GM12878 (cell line): Measurements from ENCODE around the gene PELI2. TPM values are rescaled to one million over a fixed set of nuclear protein-coding genes. Genes with fewer than 3 reads are reported as not detected.

Experiments
- ATAC-seq: fragments of 200-7000 bp; cut with Tn5 transposase; 3 replicates; pipeline ENCODE4 v1.9.1; 2020; ENCODE audit warnings: mild to moderate bottlenecking, moderate library complexity
- BruUV-seq: library from RNA; stranded (reverse); fragments of 400-500 nt; replicated peaks from 2 replicates; lab custom pipeline; 2021; lab: Mats Ljungman, UMichigan
- CTCF ChIA-PET: fragments of 300-600 bp; sonication (Branson Sonifier 250); formaldehyde crosslinking; extraction: SDS; loops from one replicate; lab custom pipeline; 2021; ENCODE audit warnings: inconsistent platforms; lab: Yijun Ruan, JAX
- POLR2A ChIA-PET: fragments of 350-600 bp; formaldehyde crosslinking; extraction: SDS; loops from one replicate; lab custom pipeline; 2021; ENCODE audit warnings: inconsistent platforms; lab: Charles Lee
- RAD21 ChIA-PET: fragments of 300-600 bp; sonication (Branson Sonifier 250); formaldehyde crosslinking; loops from one replicate; lab custom pipeline; 2023; ENCODE audit warnings: antibody characterized with exemption; ENCODE audit not compliant: unreplicated experiment; lab: Charles Lee
- SMC1A ChIA-PET: fragments of 300-600 bp; sonication (Branson Sonifier 250); formaldehyde crosslinking; loops from one replicate; lab custom pipeline; 2023; ENCODE audit not compliant: unreplicated experiment, uncharacterized antibody; lab: Charles Lee
- DNase-seq: peaks from one replicate; pipeline ENCODE4 v3.0.0-alpha.2; 2011; ENCODE audit warnings: low read depth, low spot score
- FAIRE-seq: peaks from 3 replicates; lab custom pipeline; 2011; peaks lifted over from hg19 to GRCh38; lab: Jason Lieb, UNC
- H2AFZ ChIP-seq: 2 replicates; pipeline ENCODE4 v1.6.0; 2011; ENCODE audit warnings: low read depth, low read length, control low read depth; ENCODE audit not compliant: control insufficient read depth
- H3K27ac ChIP-seq: 2 replicates; pipeline ENCODE4 v1.5.1; 2011; ENCODE audit warnings: control low read depth; ENCODE audit not compliant: control insufficient read depth, insufficient read depth
- H3K27me3 ChIP-seq, 2 experiments: replicated peaks in 1 of 2; 2 replicates each; pipeline versions ENCODE4 v1.6.0 to v1.6.1; 2011; ENCODE audit warnings: low read length in 1 of 2; ENCODE audit not compliant: control insufficient read depth in 2 of 2, insufficient read depth in 2 of 2
- H3K36me3 ChIP-seq, 2 experiments: 2 replicates each; pipeline ENCODE4 v1.5.1; 2011; ENCODE audit warnings: low read length in 1 of 2; ENCODE audit not compliant: control insufficient read depth in 2 of 2, insufficient read depth in 2 of 2
- H3K4me1 ChIP-seq: 2 replicates; pipeline ENCODE4 v1.6.1; 2011; ENCODE audit warnings: mild to moderate bottlenecking, low read length, moderate library complexity, mixed read lengths; ENCODE audit not compliant: control insufficient read depth, insufficient read depth
- H3K4me2 ChIP-seq: 2 replicates; pipeline ENCODE4 v1.6.0; 2011; ENCODE audit warnings: control low read depth; ENCODE audit not compliant: control insufficient read depth, insufficient read depth
- H3K4me3 ChIP-seq: fragments of 200-600 bp; sonication (generic); 2 replicates; pipeline ENCODE4 v1.5.1; 2016
- H3K79me2 ChIP-seq: 2 replicates; pipeline ENCODE4 v1.6.0; 2011; ENCODE audit warnings: low read length; ENCODE audit not compliant: control insufficient read depth, insufficient read depth
- H3K9ac ChIP-seq: 2 replicates; pipeline ENCODE4 v1.8.0; 2011; ENCODE audit warnings: low read length, control low read depth, mixed read lengths; ENCODE audit not compliant: control insufficient read depth, insufficient read depth
- H3K9me3 ChIP-seq: replicated peaks from 3 replicates; pipeline ENCODE4 v1.5.1; 2011; ENCODE audit warnings: mild to moderate bottlenecking, low read length; ENCODE audit not compliant: control insufficient read depth, insufficient read depth
- H4K20me1 ChIP-seq: 2 replicates; pipeline ENCODE4 v1.6.0; 2011; ENCODE audit not compliant: control insufficient read depth, insufficient read depth
- ATF2 ChIP-seq: IDR thresholded peaks from 2 replicates; pipeline ENCODE4 v1.6.1; 2012; ENCODE audit warnings: low read length, inconsistent platforms
- BHLHE40 ChIP-seq, 2 experiments: fragments of 450-650 bp in 1 of 2; IDR thresholded peaks; 2 replicates each; pipeline ENCODE4 v1.6.1; 2011 to 2017; ENCODE audit warnings: low read depth in 2 of 2, borderline replicate concordance in 1 of 2, improper control_type of control experiment in 1 of 2, low read length in 1 of 2, mild to moderate bottlenecking in 1 of 2
- E2F8 ChIP-seq: fragments of 450-650 bp; IDR thresholded peaks from 2 replicates; pipeline ENCODE4 v1.6.1; 2018; ENCODE audit warnings: mild to moderate bottlenecking, low read depth, moderate library complexity; ENCODE audit not compliant: partially characterized antibody
- E4F1 ChIP-seq: fragments of 450-650 bp; IDR thresholded peaks from 2 replicates; pipeline ENCODE4 v1.6.1; 2018; ENCODE audit warnings: borderline replicate concordance, mild to moderate bottlenecking; ENCODE audit not compliant: partially characterized antibody
- HSF1 ChIP-seq: fragments of 150-350 bp; IDR thresholded peaks from 2 replicates; pipeline ENCODE4 v1.6.1; 2014; ENCODE audit warnings: mild to moderate bottlenecking, low read depth, low read length
- IRF3 ChIP-seq: fragments of 450-650 bp; IDR thresholded peaks from 2 replicates; pipeline ENCODE4 v1.6.1; 2014; ENCODE audit warnings: mild to moderate bottlenecking
- MEF2B ChIP-seq: fragments of 450-650 bp; IDR thresholded peaks from 2 replicates; pipeline ENCODE4 v1.6.1; 2018; ENCODE audit warnings: mild to moderate bottlenecking, moderate library complexity; ENCODE audit not compliant: partially characterized antibody, poor library complexity, severe bottlenecking
- SKIL ChIP-seq: fragments of 450-650 bp; IDR thresholded peaks from 2 replicates; pipeline ENCODE4 v1.6.1; 2017; ENCODE audit warnings: mild to moderate bottlenecking, low read depth, inconsistent platforms; ENCODE audit not compliant: poor library complexity, severe bottlenecking
- WGBS: methylation state at CpG from one replicate; pipeline ENCODE4 v1.1.6; 2016; ENCODE audit warnings: low lambda C conversion rate; ENCODE audit not compliant: insufficient replicate concordance, insufficient coverage; ENCODE audit errors: missing lambda C conversion rate; 5-methylcytosine and 5-hydroxymethylcytosine counted together
- in situ Hi-C: fragments of 300-500 bp; cut with MboI; formaldehyde crosslinking; loops from 9 replicates; pipeline ENCODE4 v1.14.3; 2018; ENCODE audit warnings: mixed read lengths
- intact Hi-C: fragments of 100-400 bp; cut with micrococcal nuclease; formaldehyde crosslinking; loops from one replicate; pipeline ENCODE4 v1.14.2; 2022; ENCODE audit not compliant: unreplicated experiment
- polyA plus RNA-seq, 11 experiments: library from polyadenylated mRNA; depleted of rRNA in 4 of 11; unstranded in 6 of 11; stranded (reverse) in 5 of 11; fragments of >200 nt; fragmentation: Nextera tagmentation in 4 of 11; fragmentation: Illumina TruSeq in 1 of 11; extraction: Ambion mirVana in 4 of 11; extraction: Trizol in 1 of 11; gene quantifications; 1 replicate in 1 of 11; 2 replicates in 10 of 11; pipeline versions ENCODE4 v1.2.1 to v1.2.3, GENCODE V29; 2011 to 2016; ENCODE audit warnings: inconsistent platforms in 2 of 11, missing spikeins in 2 of 11, low read depth in 1 of 11
- total RNA-seq, 4 experiments: library from RNA; depleted of rRNA in 3 of 4; stranded (reverse); fragments of >200 nt in 3 of 4; fragmentation: Illumina TruSeq in 1 of 4; extraction: Trizol in 1 of 4; gene quantifications; 2 replicates each; pipeline versions ENCODE4 v1.2.1 to v1.2.3, GENCODE V29; 2013 to 2021

The PELI2 gene
- total and polyA plus RNA-seq, 10 of the 15 experiments (the other 5 are each of a cell fraction or from before 2014, with no cell fraction given) = under 0.01 to 0.10 (median 0.01) TPM; not detected in 3

- H3K79me2 ChIP-seq = no peaks in the 10 kb centered on the region
- no peak for FAIRE-seq
- H4K20me1 ChIP-seq = no peaks in the 10 kb centered on the region
- ChIA-PET POLR2A (interaction anchor here (0.6 kb wide), 1 partner anchor 878 kb away, joined by 3 read pairs; no protein-coding TSS in a partner anchor), SMC1A (no interaction called here), RAD21 (no interaction called here), CTCF (no interaction called here)
- H2AFZ ChIP-seq = no peak overlapping the region
- ATAC-seq = peak; percentile 87
- in situ Hi-C loops = no loop called here
- no TSS peak for BruUV-seq
- no peak overlapping the region for H3K9ac ChIP-seq
- no peaks in the 10 kb centered on the region for H3K27me3 ChIP-seq
- no peak overlapping the region; the same call in 1 of the 2 replicates for H3K4me2 ChIP-seq
- H3K9me3 ChIP-seq = no peaks in the 10 kb centered on the region
- DNase-seq = peak; percentile 32
- H3K4me1 ChIP-seq = peaks cover 22% of the 10 kb centered on the region; the same call in 1 of the 2 replicates
- WGBS = 48% methylated on average over 6 of the region's 6 CpGs
- intact Hi-C loops = no loop called here
- no peak overlapping the region for H3K4me3 ChIP-seq
- H3K27ac ChIP-seq = peak overlapping the region; percentile 15; the same call in 1 of the 2 replicates
- no peaks in the 10 kb centered on the region for H3K36me3 ChIP-seq
- TF ChIP-seq MEF2B (peak; percentile 34), BHLHE40 (IDR thresholded peaks at IDR 0.05; ENCODE audit: borderline replicate concordance in 1 of 2, low read depth in 2 of 2, low read length in 1 of 2) (no peak), E2F8 (no peak), IRF3 (no peak), HSF1 (no peak), SKIL (peak; percentile 41), E4F1 (no peak), ATF2 (no peak)
Observed at GRCh38 chr14:56199095-56199981, 81.1 kb downstream of the PELI2 start.
